Erythroblast (primary cell): ENCODE results near the gene LRRC46.
A peak's percentile ranks its signal among the peaks of the same experiment; 100 is the strongest.

ENCODE experiments used
- GATA1 ChIP-seq: IDR thresholded peaks from 2 replicates; pipeline ENCODE4 v1.6.1; 2011; ENCODE audit warnings: low read depth, mild to moderate bottlenecking, control low read depth, low read length, moderate library complexity
- POLR2A ChIP-seq: IDR thresholded peaks from 2 replicates; pipeline ENCODE4 v1.6.1; 2011; ENCODE audit warnings: mild to moderate bottlenecking, low read length

GRCh38 chr17:47840742-47841487 is 9.4 kb downstream of the LRRC46 start, which contains the start of gene SCRN2:
- peak; percentile 38 for TF ChIP-seq POLR2A
- no peak for TF ChIP-seq GATA1
